Nephron (organoid): ENCODE measurements around the gene MYO3B.

Source experiments
- H3K27ac Mint-ChIP-seq, 3 experiments: 2 replicates each; pipeline ENCODE4 v1.8.0; 2020; ENCODE audit warnings: mixed read lengths in 3 of 3, mild to moderate bottlenecking in 2 of 3, moderate library complexity in 1 of 3
- H3K27me3 Mint-ChIP-seq: 2 replicates; pipeline ENCODE4 v1.8.0; 2021; ENCODE audit warnings: low read depth, mild to moderate bottlenecking, moderate library complexity, mixed read lengths
- H3K36me3 Mint-ChIP-seq: 2 replicates; pipeline ENCODE4 v1.8.0; 2020; ENCODE audit warnings: low read depth, mixed read lengths
- H3K4me1 Mint-ChIP-seq: 2 replicates; pipeline ENCODE4 v1.8.0; 2020; ENCODE audit warnings: mixed read lengths
- H3K4me3 Mint-ChIP-seq, 3 experiments: 2 replicates each; pipeline ENCODE4 v1.8.0; 2020; ENCODE audit warnings: mild to moderate bottlenecking in 3 of 3, mixed read lengths in 3 of 3, moderate library complexity in 2 of 3
- H3K9me3 Mint-ChIP-seq: 2 replicates; pipeline ENCODE4 v1.8.0; 2020; ENCODE audit warnings: mixed read lengths
- CTCF ChIP-seq, 3 experiments: fragments of 200-600 bp; sonication (generic); IDR thresholded peaks; one replicate each; pipeline ENCODE4 v1.5.0; 2021; ENCODE audit warnings: antibody characterized with exemption in 3 of 3; ENCODE audit not compliant: unreplicated experiment in 3 of 3

The MYO3B gene

GRCh38 chr2:170696948-170697347 is 519.0 kb downstream of the MYO3B start:
- H3K27ac Mint-ChIP-seq: peak overlapping the region in 1 of 3 experiments; percentile 48
- H3K9me3 Mint-ChIP-seq: no peaks in the 10 kb centered on the region
- no peaks in the 10 kb centered on the region for H3K36me3 Mint-ChIP-seq
- H3K4me1 Mint-ChIP-seq: peaks cover 26% of the 10 kb centered on the region
- peaks cover 10% of the 10 kb centered on the region for H3K27me3 Mint-ChIP-seq
- H3K4me3 Mint-ChIP-seq: no peak overlapping the region
- TF ChIP-seq CTCF (IDR thresholded peaks at IDR 0.05; ENCODE audit: unreplicated experiment in 3 of 3): no peak

DNA sequence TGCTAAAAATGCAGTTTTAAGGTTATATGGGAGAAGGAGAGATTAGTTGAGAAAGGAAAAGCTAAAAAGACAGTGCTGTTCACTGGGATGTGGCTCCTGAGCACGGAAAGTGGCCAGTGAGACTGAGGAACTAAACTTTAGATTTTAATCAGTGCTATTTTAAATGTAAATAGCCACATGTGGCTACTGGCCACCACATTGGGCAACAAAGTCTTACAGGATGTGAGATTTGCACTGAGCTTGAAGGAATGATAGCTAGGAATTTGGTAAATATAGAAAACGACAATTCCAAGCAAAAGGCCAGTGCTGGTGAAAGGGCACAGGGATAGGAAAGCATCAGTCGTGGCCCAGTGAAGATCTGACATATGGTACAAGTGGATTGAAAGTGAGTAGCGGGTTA is 523.1 kb downstream of the MYO3B start:
- H3K27me3 Mint-ChIP-seq: peaks cover 26% of the 10 kb centered on the region
- peaks cover 8% of the 10 kb centered on the region for H3K4me1 Mint-ChIP-seq
- H3K27ac Mint-ChIP-seq: no peak overlapping the region

GRCh38 chr2:170703776-170704476 is 526.0 kb downstream of the MYO3B start:
- H3K9me3 Mint-ChIP-seq: peaks cover 6% of the 10 kb centered on the region
- peaks cover 36% of the 10 kb centered on the region for H3K27me3 Mint-ChIP-seq
- no peak overlapping the region for H3K4me3 Mint-ChIP-seq
- H3K36me3 Mint-ChIP-seq: no peaks in the 10 kb centered on the region
- H3K4me1 Mint-ChIP-seq: peaks cover 7% of the 10 kb centered on the region
- H3K27ac Mint-ChIP-seq: no peak overlapping the region
- no peak for TF ChIP-seq CTCF (IDR thresholded peaks at IDR 0.05; ENCODE audit: unreplicated experiment in 3 of 3)

More for the DNA sequence above, 523.1 kb downstream of the MYO3B start:
- Mint-ChIP-seq H3K9me3 (peaks cover 6% of the 10 kb centered on the region), H3K4me3 (no peak overlapping the region), H3K36me3 (no peaks in the 10 kb centered on the region)
- TF ChIP-seq CTCF (IDR thresholded peaks at IDR 0.05; ENCODE audit: unreplicated experiment in 3 of 3): no peak
